Left colon (tissue), 2 donors: Measurements from ENCODE around the gene ETFDH. TPM values are rescaled to one million over a fixed set of nuclear protein-coding genes. Genes with fewer than 3 reads are reported as not detected.
"Not testable (repeated sequence)": the region's sequence is repeated elsewhere in the genome, so short reads cannot be mapped to it uniquely, and the experiment has no call there.

Experiments
- ATAC-seq: fragments of 200-7000 bp; cut with Tn5 transposase; one replicate; pipeline ENCODE4 v1.9.1; 2020; ENCODE audit warnings: mild to moderate bottlenecking, moderate library complexity
- DNase-seq, 2 donors: peaks; one replicate each; pipeline ENCODE4 v3.0.0-alpha.2; 2020
- intact Hi-C, 2 donors: fragments of 100-400 bp; cut with DNase I in 1 of 2; cut with micrococcal nuclease in 1 of 2; formaldehyde crosslinking; loops; one replicate each; pipeline versions ENCODE4 v1.11.2 to v1.14.0; 2022; cut with DNase I, micrococcal nuclease
- long read RNA-seq: library from polyadenylated mRNA; unstranded; transcript quantifications from one replicate; pipeline ENCODE4 v2.0.0, GENCODE V29; 2021
- total RNA-seq, 2 donors: library from RNA; stranded (reverse); fragmentation: NEBNext Ultra II Directional; extraction: Animal tissue kit (Norgen Biotek cat#: 25700); gene quantifications; one replicate each; pipeline ENCODE4 v1.2.1, GENCODE V29; 2021
- donor health status: DM: no; HTN: no; CAD: no.
- donor health status: DM: yes; HTN: yes; CAD: no.

The ETFDH gene
- total RNA-seq, result 10 to 100 TPM; 62.8 to 74.1 TPM
- long read RNA-seq, transcript ETFDH-206 (13 exons, 3,282 nt), result major isoform, 176 of 203 reads
- long read RNA-seq, partial matches to known transcripts, result 14 of 203 reads
- long read RNA-seq, other reads (novel, unspliced or antisense), result 12 of 203 reads

DNA sequence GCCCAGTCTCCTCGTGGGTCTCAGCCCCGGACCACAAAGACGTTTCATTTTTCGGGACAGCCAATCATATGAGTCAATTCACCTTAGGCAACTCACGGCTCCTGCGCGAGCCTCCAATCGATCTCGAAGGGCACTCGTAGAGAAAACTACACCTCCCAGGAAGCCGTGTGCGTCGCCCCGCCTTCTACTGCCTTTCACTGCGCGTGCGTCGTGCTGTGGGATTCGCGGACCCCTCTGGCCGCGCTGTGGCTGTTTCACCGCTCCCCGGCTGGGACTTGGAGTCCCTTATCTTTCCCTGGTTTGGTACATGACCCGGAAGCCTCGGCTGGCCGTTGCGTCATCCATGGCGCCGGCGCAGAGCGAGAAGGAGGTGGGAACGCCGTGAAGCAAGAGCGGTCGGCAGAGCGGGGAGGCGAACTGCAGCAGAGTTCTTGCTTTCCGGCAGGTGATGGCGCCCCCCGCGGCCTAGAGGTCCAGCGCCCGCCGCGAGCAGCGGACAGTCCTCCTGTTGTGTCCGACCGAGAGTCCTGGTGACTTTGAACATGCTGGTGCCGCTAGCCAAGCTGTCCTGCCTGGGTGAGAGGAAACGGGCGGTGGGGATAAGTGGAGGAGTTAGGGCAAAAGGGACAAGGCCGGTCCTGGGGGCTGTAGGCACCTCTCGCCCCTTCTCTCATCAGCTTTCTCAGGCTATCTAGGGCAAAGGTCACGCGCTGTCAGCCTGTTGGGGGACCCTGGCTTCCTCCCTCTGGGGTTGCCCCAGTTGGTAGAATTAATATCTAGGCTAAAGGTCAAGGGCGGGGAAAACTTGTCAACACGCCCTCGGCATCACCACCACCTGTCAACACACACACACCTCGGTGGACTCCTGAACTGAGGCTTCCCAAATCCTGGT, at the start of gene ETFDH:
Gene ETFDH, plus strand, starts transcription at position 382 of the 892 bp plus-strand sequence. Its CDS starts 161 bp downstream, at position 543.
- DNase-seq (peak; percentile 98 to 99), ATAC-seq (peak; percentile 88)
- intact Hi-C loops, result no loop called here

GRCh38 chr4:158624889-158625478, 47.1 kb upstream of the ETFDH start:
- DNase-seq, result no peak
- ATAC-seq, result peak; percentile 73
- intact Hi-C loops, result loop anchor here in 1 of 2 donors (10.0 kb wide), 1 partner anchor 380 kb away; no protein-coding TSS in a partner anchor

DNA sequence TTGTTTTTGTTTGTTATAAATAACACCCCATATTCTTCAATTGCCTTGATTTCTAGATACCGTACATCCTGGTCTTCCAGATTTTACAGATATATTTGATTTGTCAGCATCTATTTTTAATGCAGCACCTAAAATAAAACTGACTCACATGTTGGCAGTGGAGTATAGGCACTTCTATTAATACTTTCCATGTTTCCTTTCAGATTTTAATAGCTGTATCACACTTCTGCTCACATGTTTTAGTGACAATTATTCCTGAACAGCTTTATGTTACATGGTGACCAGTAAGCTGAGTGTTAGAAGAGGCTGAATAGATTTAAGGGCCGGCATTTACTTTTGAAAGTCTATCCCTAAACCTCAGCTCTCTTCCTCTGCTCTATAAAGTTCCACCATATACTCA, 46.6 kb upstream of the ETFDH start:
- no peak for ATAC-seq
- intact Hi-C loops, result loop anchor here in 1 of 2 donors (10.0 kb wide), 1 partner anchor 381 kb away; no protein-coding TSS in a partner anchor
- DNase-seq, result no peak

DNA sequence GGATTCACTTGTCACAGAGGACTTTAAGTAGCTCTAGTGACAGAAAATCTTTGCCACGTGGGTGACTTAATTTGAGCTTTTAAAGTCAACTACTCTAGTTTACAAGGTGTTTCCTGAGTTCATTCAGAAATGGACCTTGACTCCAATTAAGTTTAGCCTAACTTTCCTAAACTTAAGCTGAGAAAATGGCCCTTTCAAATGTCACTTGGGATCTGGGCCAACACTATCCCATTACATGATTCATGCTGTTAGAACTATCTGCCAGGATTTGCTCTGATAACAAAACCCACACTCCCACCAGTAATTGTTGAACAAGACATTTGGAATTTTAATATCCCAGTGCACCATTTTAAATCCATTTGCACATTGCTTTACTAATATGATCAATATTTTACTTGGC, 41.2 kb upstream of the ETFDH start:
- peak; percentile 93 for ATAC-seq
- peak in 1 of 2 donors; percentile 7 for DNase-seq
- intact Hi-C loops, result no loop called here

GRCh38 chr4:158636619-158637018, 35.5 kb upstream of the ETFDH start:
- intact Hi-C loops, result no loop called here
- no peak for ATAC-seq

GRCh38 chr4:158644356-158644755, 27.7 kb upstream of the ETFDH start:
- DNase-seq (no peak), ATAC-seq (no peak)
- intact Hi-C loops, result no loop called here

More at GRCh38 chr4:158636619-158637018, 35.5 kb upstream of the ETFDH start:
- no peak for DNase-seq

DNA sequence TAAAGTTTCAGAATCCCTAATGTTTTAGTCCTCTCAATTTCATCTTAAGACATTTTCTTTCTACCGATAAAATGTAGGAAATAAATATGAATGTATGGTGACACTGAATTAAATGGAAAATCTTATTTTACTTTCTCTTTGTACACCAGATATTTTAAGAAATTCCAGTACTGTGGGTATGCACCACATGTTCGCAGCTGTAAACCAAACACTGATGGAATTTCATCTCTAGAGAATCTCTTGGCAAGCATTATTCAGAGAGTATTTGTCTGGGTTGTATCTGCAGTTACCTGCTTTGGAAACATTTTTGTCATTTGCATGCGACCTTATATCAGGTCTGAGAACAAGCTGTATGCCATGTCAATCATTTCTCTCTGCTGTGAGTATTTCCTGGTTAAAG, 27.3 kb upstream of the ETFDH start:
- intact Hi-C loops, result no loop called here
- ATAC-seq (no peak), DNase-seq (no peak)

DNA sequence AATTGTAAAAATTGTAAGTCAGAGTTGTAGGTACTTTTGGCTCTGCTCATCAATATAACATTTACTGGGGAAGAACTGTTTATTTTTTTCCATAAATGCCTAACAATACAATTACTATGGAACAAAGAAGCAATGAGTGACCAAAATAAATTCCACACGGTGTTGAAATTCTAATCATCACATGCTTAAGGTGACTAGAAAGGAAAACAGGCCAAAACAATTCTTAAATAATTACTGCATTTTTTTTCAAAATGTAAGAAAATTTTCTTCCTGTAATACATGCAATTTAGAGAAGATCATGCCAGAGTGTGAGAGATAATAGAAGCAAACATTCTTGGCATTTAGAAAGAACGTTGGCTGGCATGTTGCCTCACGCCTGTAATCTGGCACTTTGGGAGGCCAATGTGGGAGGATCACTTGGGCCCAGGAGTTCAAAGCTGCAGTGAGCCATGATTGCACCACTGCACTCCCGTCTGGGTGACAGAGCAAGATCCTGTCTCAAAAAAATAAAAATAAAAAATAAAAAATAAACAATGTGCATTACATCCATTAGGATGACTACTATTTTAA, 22.9 kb upstream of the ETFDH start:
- intact Hi-C loops, result no loop called here
- DNase-seq, result no peak
- no peak for ATAC-seq

DNA sequence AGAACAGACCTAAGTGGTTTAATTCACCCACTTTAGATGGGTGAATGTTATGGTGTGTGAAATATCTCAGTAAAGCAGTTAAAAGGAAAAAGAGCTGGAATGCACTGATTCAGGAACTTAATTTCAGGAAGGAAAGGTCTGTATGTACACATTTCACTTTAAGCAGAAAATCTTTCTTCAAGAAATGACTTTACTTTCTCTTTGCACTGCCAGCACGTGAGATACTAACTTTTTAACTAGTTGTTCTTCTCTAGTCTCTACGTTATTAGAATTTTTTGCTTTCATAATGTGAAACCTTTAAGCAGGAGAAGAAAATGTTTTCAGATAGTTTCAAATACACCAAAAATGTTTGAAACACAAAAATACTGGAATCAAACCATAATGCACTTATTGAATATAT, 19.2 kb upstream of the ETFDH start:
- DNase-seq (no peak), ATAC-seq (no peak)
- intact Hi-C loops, result no loop called here

DNA sequence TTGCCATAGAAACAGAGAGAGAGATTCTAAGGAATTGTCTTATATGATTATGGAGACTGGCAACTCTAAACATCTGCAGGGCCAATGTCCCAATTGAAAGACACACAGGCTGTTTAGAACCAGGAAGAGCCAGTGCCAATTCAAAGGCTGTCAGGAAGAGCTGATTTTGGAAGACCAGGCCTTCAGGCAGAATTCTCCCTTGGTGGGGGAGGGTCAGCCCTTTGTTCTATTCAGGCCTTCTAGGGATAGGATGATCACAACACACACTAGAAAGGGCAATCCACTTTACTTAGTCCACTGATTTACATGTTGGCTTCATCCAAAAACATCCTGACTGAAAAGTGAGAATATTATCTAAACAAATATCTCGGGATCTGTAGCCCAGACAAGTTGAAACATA, 15.7 kb upstream of the ETFDH start:
- DNase-seq (no peak), ATAC-seq (no peak)
- intact Hi-C loops, result no loop called here

DNA sequence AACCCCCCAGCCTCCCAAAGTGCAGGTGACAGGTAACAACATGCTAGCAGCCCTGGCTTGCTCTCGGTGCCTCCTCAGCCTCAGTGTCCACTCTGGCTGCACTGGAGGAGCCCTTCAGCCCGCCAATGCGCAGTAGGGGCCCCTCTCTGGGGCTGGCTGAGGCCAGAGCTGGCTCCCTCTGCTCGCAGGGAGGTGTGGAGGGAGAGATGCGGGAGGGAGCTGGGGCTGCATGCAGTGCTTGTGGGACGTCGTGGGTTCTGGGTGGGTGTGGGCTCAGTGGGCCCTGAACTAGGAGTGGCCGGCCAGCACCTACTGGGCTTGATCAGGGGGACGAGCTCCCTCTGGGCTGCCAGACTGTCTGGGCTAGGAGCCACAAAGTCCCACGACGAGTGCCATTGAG, 14.8 kb upstream of the ETFDH start:
- DNase-seq, result no peak
- no peak for ATAC-seq
- intact Hi-C loops, result no loop called here

- ATAC-seq, intact Hi-C loops, DNase-seq: not testable (repeated sequence)
Observed at GRCh38 chr4:158663255-158663654, 8.8 kb upstream of the ETFDH start.

DNA sequence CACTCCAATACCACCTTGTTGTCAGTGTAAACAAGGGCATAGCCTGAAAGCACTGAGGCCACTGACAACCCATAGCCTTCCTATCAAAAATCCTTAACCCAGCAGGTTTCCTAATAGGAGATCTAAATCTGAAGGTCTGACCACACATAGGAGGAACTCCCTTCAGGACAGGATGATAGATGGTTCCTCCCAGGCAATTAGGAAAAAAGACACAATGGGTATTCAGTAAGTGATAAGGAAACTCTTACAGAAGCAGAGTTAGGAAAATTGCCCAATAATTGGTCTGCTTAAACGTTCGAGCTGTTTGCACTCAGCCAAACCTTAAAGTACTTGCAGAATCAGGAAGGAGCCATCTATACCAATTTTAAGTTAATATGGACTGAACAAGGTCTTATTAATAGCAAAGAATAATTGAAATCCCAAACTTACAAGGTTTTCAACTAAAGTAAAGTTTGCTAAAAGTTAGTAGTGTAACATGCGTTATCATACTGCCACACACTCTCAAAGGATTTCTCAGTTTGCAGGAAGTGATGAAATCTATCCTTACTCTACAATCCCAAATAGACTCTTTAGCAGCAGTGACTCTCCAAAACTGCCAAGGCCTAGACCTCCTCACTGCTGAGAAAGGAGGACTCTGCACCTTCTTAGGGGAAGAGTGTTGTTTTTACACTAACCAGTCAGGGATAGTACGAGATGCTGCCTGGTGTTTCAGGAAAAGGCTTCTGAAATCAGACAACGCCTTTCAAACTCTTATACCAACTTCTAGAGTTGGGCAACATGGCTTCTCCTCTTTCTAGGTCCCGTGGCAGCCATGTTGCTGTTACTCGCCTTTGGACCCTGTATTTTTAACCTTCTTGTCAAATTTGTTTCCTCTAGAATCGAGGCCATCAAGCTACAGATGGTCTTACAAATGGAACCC, 8.1 kb upstream of the ETFDH start:
- intact Hi-C loops, DNase-seq, ATAC-seq: not testable (repeated sequence)

GRCh38 chr4:158664806-158665205, 7.3 kb upstream of the ETFDH start:
- intact Hi-C loops, result no loop called here
- ATAC-seq, result no peak
- DNase-seq, result no peak

GRCh38 chr4:158666892-158667291, 5.2 kb upstream of the ETFDH start:
- no peak for DNase-seq
- intact Hi-C loops, result no loop called here
- no peak for ATAC-seq

- no peak for DNase-seq
- no peak for ATAC-seq
- intact Hi-C loops, result no loop called here
Observed at GRCh38 chr4:158667651-158668198, 4.4 kb upstream of the ETFDH start.

GRCh38 chr4:158669310-158669709, 2.8 kb upstream of the ETFDH start:
- intact Hi-C loops, result no loop called here
- no peak for DNase-seq

GRCh38 chr4:158670975-158671664, 976 bp upstream of the ETFDH start:
- intact Hi-C loops, result no loop called here

More at GRCh38 chr4:158669310-158669709, 2.8 kb upstream of the ETFDH start:
- no peak for ATAC-seq

More at GRCh38 chr4:158670975-158671664, 976 bp upstream of the ETFDH start:
- peak; percentile 38 for ATAC-seq
- peak; percentile 78 for DNase-seq
